ENCODE data around the gene CAPN13. TPM values are rescaled to one million over a fixed set of nuclear protein-coding genes. Genes with fewer than 3 reads are reported as not detected.

Gene CAPN13
- total RNA-seq, 1 experiment from 2014 or later = 5.7 TPM

GRCh38 chr2:30826916-30827315, 19.7 kb upstream of the CAPN13 start:
- Histone ChIP-seq H2BK20ac (ENCODE audit: low read depth, low read length, poor library complexity, severe bottlenecking) (no peak overlapping the region), H3K23me2 (ENCODE audit: insufficient read length, low read depth, low read length, poor library complexity, severe bottlenecking) (no peaks in the 10 kb centered on the region), H2AFZ (ENCODE audit: low read length) (no peak overlapping the region), H2BK12ac (ENCODE audit: insufficient read length, low read depth, low read length) (no peak overlapping the region), H3K79me1 (ENCODE audit: insufficient read depth, low read depth, low read length, poor library complexity, severe bottlenecking) (no peaks in the 10 kb centered on the region), H2BK15ac (ENCODE audit: low read depth, low read length) (no peak overlapping the region), H3T11ph (ENCODE audit: low read length) (no peak overlapping the region), H3K14ac (ENCODE audit: insufficient read depth, low read length) (no peak overlapping the region), H3K27ac (ENCODE audit: insufficient read length, low read depth, low read length) (no peak overlapping the region), H2AK5ac (ENCODE audit: insufficient read length, low read length) (no peak overlapping the region), H3K79me2 (ENCODE audit: insufficient read depth, low read length) (no peaks in the 10 kb centered on the region), H4K5ac (ENCODE audit: insufficient read length, low read depth, low read length) (no peak overlapping the region), H4K8ac (replicated peaks; ENCODE audit: insufficient read length, low read depth, low read length) (no peak overlapping the region), H3K56ac (ENCODE audit: insufficient read length, low read depth, low read length) (no peak overlapping the region), H3K9me3 (ENCODE audit: control insufficient read depth, low read depth, low read length) (peaks cover 6% of the 10 kb centered on the region), H3K4me1 (ENCODE audit: insufficient read depth, low read length) (no peaks in the 10 kb centered on the region), H3K9ac (ENCODE audit: extremely low read depth, insufficient read length, low read length) (no peak overlapping the region), H2BK120ac (ENCODE audit: low read depth, low read length, poor library complexity, severe bottlenecking) (no peak overlapping the region), H2BK5ac (ENCODE audit: insufficient read length, low read length) (no peak overlapping the region), H3K27me3 (ENCODE audit: insufficient read depth, low read length) (no peaks in the 10 kb centered on the region), H3K23ac (ENCODE audit: insufficient read length, low read depth, low read length) (no peak overlapping the region), H3K4me2 (ENCODE audit: insufficient read depth, insufficient read length, low read length) (no peak overlapping the region), H3K18ac (ENCODE audit: insufficient read length, low read depth, low read length) (no peak overlapping the region), H3K4ac (ENCODE audit: low read depth, low read length) (no peak overlapping the region), H4K20me1 (ENCODE audit: control insufficient read depth, insufficient read depth, insufficient read length) (no peaks in the 10 kb centered on the region), H4K91ac (ENCODE audit: insufficient read length, low read depth, low read length) (no peak overlapping the region)
- Mint-ChIP-seq H3K9me3 (peaks cover 30 to 34% of the 10 kb centered on the region in 2 experiments), H3K4me3 (no peak overlapping the region), H3K36me3 (ENCODE audit: insufficient read depth in 1 of 3, low read depth in 3 of 3) (peaks cover 3 to 17% (median 11%) of the 10 kb centered on the region in 3 experiments; a peak in 6 of 7 replicates), H3K27me3 (ENCODE audit: low read depth) (no peaks in the 10 kb centered on the region), H3K4me1 (peaks cover 0 to 6% of the 10 kb centered on the region in 2 experiments; a peak in 1 of 4 replicates), H3K27ac (no peak overlapping the region)
- WGBS (ENCODE audit: extremely low coverage, insufficient read length, low lambda C conversion rate) = no CpG with 5 or more reads among the region's 3 CpGs
- TF ChIP-seq CTCF (conservative IDR thresholded peaks at IDR 0.05) = no peak
- no peak for DNase-seq
